ENCODE data around the gene IGF1. TPM values are rescaled to one million over a fixed set of nuclear protein-coding genes. Genes with fewer than 3 reads are reported as not detected.

IGF1 gene
- polyA plus RNA-seq, 1 of the 3 experiments (the other 2 are of a cell fraction): 0.07 TPM

GRCh38 chr12:102419094-102419764 is 61.1 kb downstream of the IGF1 start (continued):
- TF ChIP-seq USF1 (IDR thresholded peaks at IDR 0.05; ENCODE audit: borderline replicate concordance, low read depth) (no peak), GATA2 (CRISPR knock-in tag; IDR thresholded peaks at IDR 0.05) (no peak), TAF1 (IDR thresholded peaks at IDR 0.05; ENCODE audit: borderline replicate concordance, low read depth, low read length) (no peak), ELF1 (IDR thresholded peaks at IDR 0.05) (no peak)

- POLR2A ChIA-PET: no interaction called here
These were observed 63.3 kb downstream of the IGF1 start for GRCh38 chr12:102417055-102417454.

GRCh38 chr12:102415515-102415914 is 64.8 kb downstream of the IGF1 start:
- Histone ChIP-seq H2AFZ (ENCODE audit: low read depth) (no peak overlapping the region), H3K4me1 (ENCODE audit: control insufficient read depth in 1 of 2, insufficient read depth in 2 of 2, low read depth in 1 of 2, low read length in 1 of 2) (no peaks in the 10 kb centered on the region; a peak in 1 of 4 replicates), H3K79me2 (ENCODE audit: insufficient read depth) (no peaks in the 10 kb centered on the region), H3K4me3 (ENCODE audit: low read depth in 2 of 2, low read length in 1 of 2) (no peak overlapping the region), H4K20me1 (ENCODE audit: insufficient read depth) (no peaks in the 10 kb centered on the region), H3K27me3 (ENCODE audit: insufficient read depth) (no peaks in the 10 kb centered on the region), H3K9ac (no peak overlapping the region), H3K9me2 (no peaks in the 10 kb centered on the region), H3K9me3 (no peaks in the 10 kb centered on the region), H3K36me3 (replicated peaks in 1 of 2; ENCODE audit: control insufficient read depth in 1 of 2, insufficient read depth in 2 of 2, low read length in 1 of 2) (no peaks in the 10 kb centered on the region), H3K27ac (ENCODE audit: low read depth in 2 of 2, low read length in 1 of 2) (no peak overlapping the region), H3K4me2 (no peak overlapping the region), H3F3A (replicated peaks; ENCODE audit: insufficient read depth) (no peaks in the 10 kb centered on the region)
- POLR2A ChIA-PET: no interaction called here
- WGBS (ENCODE audit: low lambda C conversion rate): 11% methylated on average over 1 of the region's 1 CpG
- CTCF ChIA-PET: no interaction called here
- DNase-seq: no peak
- TF ChIP-seq EZH2phosphoT487 (IDR thresholded peaks at IDR 0.05; ENCODE audit: borderline replicate concordance, low read depth) (no peak), MXI1 (IDR thresholded peaks at IDR 0.05; ENCODE audit: low read depth, low read length) (no peak), RCOR1 (IDR thresholded peaks at IDR 0.05; ENCODE audit: low read length) (no peak), NRF1 (IDR thresholded peaks at IDR 0.05; ENCODE audit: low read depth, low read length) (no peak)

More at GRCh38 chr12:102417055-102417454, 63.3 kb downstream of the IGF1 start:
- Histone ChIP-seq H4K20me1 (ENCODE audit: insufficient read depth) (no peaks in the 10 kb centered on the region), H3K4me1 (ENCODE audit: control insufficient read depth in 1 of 2, insufficient read depth in 2 of 2, low read depth in 1 of 2, low read length in 1 of 2) (no peaks in the 10 kb centered on the region; a peak in 1 of 4 replicates), H3K9me3 (no peaks in the 10 kb centered on the region), H3K27me3 (ENCODE audit: insufficient read depth) (no peaks in the 10 kb centered on the region), H2AFZ (ENCODE audit: low read depth) (no peak overlapping the region), H3K4me2 (no peak overlapping the region), H3K36me3 (replicated peaks in 1 of 2; ENCODE audit: control insufficient read depth in 1 of 2, insufficient read depth in 2 of 2, low read length in 1 of 2) (no peaks in the 10 kb centered on the region), H3F3A (replicated peaks; ENCODE audit: insufficient read depth) (no peaks in the 10 kb centered on the region), H3K4me3 (ENCODE audit: low read depth in 2 of 2, low read length in 1 of 2) (no peak overlapping the region), H3K9me2 (no peaks in the 10 kb centered on the region), H3K9ac (no peak overlapping the region), H3K27ac (ENCODE audit: low read depth in 2 of 2, low read length in 1 of 2) (no peak overlapping the region), H3K79me2 (ENCODE audit: insufficient read depth) (no peaks in the 10 kb centered on the region)
- TF ChIP-seq POLR2AphosphoS5 (IDR thresholded peaks at IDR 0.05; ENCODE audit: low read depth, low read length): no peak
- TF ChIP-seq JUND (IDR thresholded peaks at IDR 0.05): no peak
- TF ChIP-seq ELF1 (IDR thresholded peaks at IDR 0.05): no peak
- TF ChIP-seq USF2 (IDR thresholded peaks at IDR 0.05; ENCODE audit: borderline replicate concordance, low read depth, low read length): no peak
- TF ChIP-seq FOSL2 (IDR thresholded peaks at IDR 0.05; ENCODE audit: borderline replicate concordance, low read depth): no peak
- WGBS (ENCODE audit: low lambda C conversion rate): 22% methylated on average over 2 of the region's 2 CpGs
- CTCF ChIA-PET: no interaction called here
- DNase-seq: no peak

All from SK-N-SH (cell line).